HepG2 (cell line): ENCODE data around the gene C4orf33. TPM values are rescaled to one million over a fixed set of nuclear protein-coding genes. Genes with fewer than 3 reads are reported as not detected.

Experiments used
- ATAC-seq: fragments of 200-7000 bp; cut with Tn5 transposase; 3 replicates; pipeline ENCODE4 v1.9.1; 2020; ENCODE audit warnings: mild to moderate bottlenecking, moderate library complexity
- BruUV-seq: library from RNA; stranded (reverse); fragments of 400-500 nt; replicated peaks from 2 replicates; lab custom pipeline; 2021; lab: Mats Ljungman, UMichigan
- CTCF ChIA-PET: fragments of 300-600 bp; formaldehyde crosslinking; extraction: SDS; loops from one replicate; lab custom pipeline; 2021; ENCODE audit warnings: low total read pairs, inconsistent platforms, low intra/inter-chr PET ratio; lab: Yijun Ruan, JAX
- POLR2A ChIA-PET: fragments of 350-600 bp; sonication (Branson Sonifier 250); formaldehyde crosslinking; loops from one replicate; lab custom pipeline; 2020; ENCODE audit warnings: antibody characterized with exemption, inconsistent platforms; lab: Yijun Ruan, JAX
- DNase-seq: peaks from one replicate; pipeline ENCODE4 v3.0.0-alpha.2; 2015; ENCODE audit warnings: low spot score
- FAIRE-seq: peaks from 3 replicates; lab custom pipeline; 2011; peaks lifted over from hg19 to GRCh38; lab: Jason Lieb, UNC
- H2AFZ ChIP-seq: one replicate; pipeline ENCODE4 v1.6.1; 2011; ENCODE audit warnings: low read length, inconsistent platforms
- H3K27ac ChIP-seq: fragments of 300-600 bp; 3 replicates; pipeline ENCODE4 v1.8.0; 2011; ENCODE audit warnings: mixed run types, mild to moderate bottlenecking, mixed read lengths, low read length, inconsistent platforms; ENCODE audit not compliant: insufficient read depth; ENCODE audit errors: extremely low read length
- H3K27me3 ChIP-seq, 2 experiments: fragments of 200-600 bp in 1 of 2; 2 replicates in 1 of 2; 3 replicates in 1 of 2; pipeline versions ENCODE4 v1.6.0 to v1.8.0; 2011; ENCODE audit warnings: low read length in 2 of 2, mild to moderate bottlenecking in 2 of 2, moderate library complexity in 2 of 2, inconsistent platforms in 1 of 2; ENCODE audit not compliant: insufficient read depth in 2 of 2, control insufficient read depth in 1 of 2
- H3K36me3 ChIP-seq, 2 experiments: fragments of 200-600 bp in 1 of 2; replicated peaks in 1 of 2; 2 replicates in 1 of 2; 3 replicates in 1 of 2; pipeline versions ENCODE4 v1.5.1 to v1.8.0; 2011; ENCODE audit warnings: low read length in 2 of 2, inconsistent platforms in 1 of 2; ENCODE audit not compliant: insufficient read depth in 2 of 2, control insufficient read depth in 1 of 2
- H3K4me1 ChIP-seq: 2 replicates; pipeline ENCODE4 v1.5.1; 2012; ENCODE audit warnings: low read length, inconsistent platforms; ENCODE audit not compliant: insufficient read depth
- H3K4me2 ChIP-seq: 2 replicates; pipeline ENCODE4 v1.6.0; 2011; ENCODE audit warnings: low read depth, low read length, inconsistent platforms
- H3K4me3 ChIP-seq, 3 experiments: fragments of 200-600 bp in 1 of 3; sonication (generic), shearing (Covaris generic) in 1 of 3; replicated peaks in 1 of 3; 2 replicates each; pipeline ENCODE4 v1.5.1; 2011 to 2016; ENCODE audit warnings: low read length in 3 of 3, inconsistent platforms in 2 of 3, low read depth in 2 of 3, mild to moderate bottlenecking in 2 of 3, control low read depth in 1 of 3, mixed read lengths in 1 of 3; ENCODE audit not compliant: insufficient read depth in 1 of 3
- H3K79me2 ChIP-seq: one replicate; pipeline ENCODE4 v1.6.1; 2011; ENCODE audit warnings: low read length, inconsistent platforms; ENCODE audit not compliant: insufficient read depth
- H3K9ac ChIP-seq: 2 replicates; pipeline ENCODE4 v1.6.0; 2011; ENCODE audit warnings: mild to moderate bottlenecking, low read depth, low read length, inconsistent platforms; ENCODE audit not compliant: insufficient read depth
- H3K9me3 ChIP-seq: 2 replicates; pipeline ENCODE4 v1.5.1; 2012; ENCODE audit warnings: mild to moderate bottlenecking, low read length
- H4K20me1 ChIP-seq: 2 replicates; pipeline ENCODE4 v1.6.0; 2011; ENCODE audit warnings: inconsistent platforms, mild to moderate bottlenecking, low read length, moderate library complexity; ENCODE audit not compliant: insufficient read depth
- KLF16 ChIP-seq, 2 experiments: sonication (generic) in 1 of 2; formaldehyde crosslinking in 1 of 2; IDR thresholded peaks; 2 replicates each; pipeline versions ENCODE4 v1.6.1 to v1.8.0; 2016 to 2023; ENCODE audit warnings: missing genetic modification reagents in 2 of 2, missing compliant biosample characterization in 1 of 2
- NFKBIZ ChIP-seq: IDR thresholded peaks from 2 replicates; pipeline ENCODE4 v1.6.1; 2018; ENCODE audit warnings: missing genetic modification reagents, missing compliant biosample characterization
- NR1H2 ChIP-seq: sonication (generic); formaldehyde crosslinking; IDR thresholded peaks from 2 replicates; pipeline ENCODE4 v1.8.1; 2022; ENCODE audit warnings: low read depth, missing genetic modification reagents, borderline replicate concordance
- PAXIP1 ChIP-seq: sonication (generic); formaldehyde crosslinking; conservative IDR thresholded peaks from 2 replicates; pipeline ENCODE4 v1.4.0; 2020; ENCODE audit warnings: mild to moderate bottlenecking, missing genetic modification reagents, moderate library complexity
- PHF5A ChIP-seq: IDR thresholded peaks from one replicate; pipeline ENCODE4 v1.6.1; 2018; ENCODE audit warnings: low read depth, missing genetic modification reagents; ENCODE audit not compliant: unreplicated experiment
- SOX5 ChIP-seq: IDR thresholded peaks from 2 replicates; pipeline ENCODE4 v1.6.1; 2016; ENCODE audit warnings: borderline replicate concordance
- ZNF276 ChIP-seq: sonication (generic); formaldehyde crosslinking; IDR thresholded peaks from 2 replicates; pipeline ENCODE4 v1.4.0; 2020; ENCODE audit warnings: mild to moderate bottlenecking, low read depth, missing genetic modification reagents
- ZNF3 ChIP-seq: IDR thresholded peaks from 2 replicates; pipeline ENCODE4 v1.7.0; 2017; ENCODE audit warnings: inconsistent platforms
- ZNF407 ChIP-seq: sonication (generic); formaldehyde crosslinking; IDR thresholded peaks from one replicate; pipeline ENCODE4 v1.5.1; 2020; ENCODE audit warnings: mild to moderate bottlenecking, missing genetic modification reagents; ENCODE audit errors: not compliant biosample characterization
- ZNF484 ChIP-seq: sonication (generic); formaldehyde crosslinking; IDR thresholded peaks from 2 replicates; pipeline ENCODE4 v1.5.1; 2020; ENCODE audit warnings: mild to moderate bottlenecking, low read depth, missing genetic modification reagents, borderline replicate concordance
- WGBS: methylation state at CpG from one replicate; pipeline ENCODE4 v1.1.6; 2017; ENCODE audit warnings: low lambda C conversion rate; 5-methylcytosine and 5-hydroxymethylcytosine counted together
- in situ Hi-C: cut with HindIII; loops from 2 replicates; pipeline ENCODE4 v1.10.0; 2017; ENCODE audit warnings: low pct_unique_long_range_greater_than_20kb; ENCODE audit not compliant: extremely low pct_ligation_motif_present
- intact Hi-C: fragments of 100-400 bp; cut with micrococcal nuclease; formaldehyde crosslinking; loops from one replicate; pipeline ENCODE4 v1.10.0; 2022; ENCODE audit not compliant: unreplicated experiment
- polyA plus RNA-seq, 8 experiments: library from polyadenylated mRNA; depleted of rRNA in 3 of 8; stranded (reverse) in 7 of 8; unstranded in 1 of 8; fragments of >200 nt; fragmentation: Illumina TruSeq in 4 of 8; extraction: Trizol in 4 of 8; gene quantifications; 2 replicates each; pipeline versions ENCODE4 v1.2.1 to v1.2.3, GENCODE V29; 2011 to 2016; ENCODE audit warnings: low read depth in 4 of 8, missing spikeins in 1 of 8, mixed read lengths in 1 of 8; ENCODE audit not compliant: insufficient read depth in 1 of 8
- total RNA-seq, 5 experiments: library from RNA; depleted of rRNA; stranded (reverse); fragments of >200 nt; fragmentation: Illumina TruSeq; extraction: Trizol; gene quantifications; 2 replicates each; pipeline ENCODE4 v1.2.3, GENCODE V29; 2016; ENCODE audit warnings: low read depth in 1 of 5

The C4orf33 gene
- total and polyA plus RNA-seq, 2 of the 13 experiments (the other 11 are each of a cell fraction or from before 2014, with no cell fraction given) = 2.8 to 3.3 TPM

- in situ Hi-C loops = no loop called here
- H3K27me3 ChIP-seq = peaks cover 0 to 25% of the 10 kb centered on the region in 2 experiments; a peak in 2 of 5 replicates
- DNase-seq (no peak), FAIRE-seq (no peak), ATAC-seq (no peak)
- 5% methylated on average over 1 of the region's 1 CpG for WGBS
- ChIA-PET CTCF (no interaction called here), POLR2A (no interaction called here)
- no peak overlapping the region for H3K4me3 ChIP-seq
- H3K9ac ChIP-seq = no peak overlapping the region
- H3K27ac ChIP-seq = no peak overlapping the region
- H3K9me3 ChIP-seq = no peaks in the 10 kb centered on the region
- H3K36me3 ChIP-seq = no peaks in the 10 kb centered on the region
- no peak overlapping the region for H3K4me2 ChIP-seq
- H3K4me1 ChIP-seq = no peaks in the 10 kb centered on the region
- no peak overlapping the region for H2AFZ ChIP-seq
- no peaks in the 10 kb centered on the region for H3K79me2 ChIP-seq
- no peaks in the 10 kb centered on the region for H4K20me1 ChIP-seq
- intact Hi-C loops = no loop called here
- BruUV-seq = no TSS peak
- no peak for TF ChIP-seq ZNF276
- TF ChIP-seq PAXIP1 = no peak
- no peak for TF ChIP-seq NFKBIZ (CRISPR knock-in tag)
- no peak for TF ChIP-seq KLF16 (CRISPR knock-in tag; IDR thresholded peaks at IDR 0.05)
- TF ChIP-seq ZNF484 (CRISPR knock-in tag) = no peak
- no peak for TF ChIP-seq SOX5 (CRISPR knock-in tag)
- TF ChIP-seq ZNF3 (CRISPR knock-in tag) = no peak
- TF ChIP-seq NR1H2 (CRISPR knock-in tag) = no peak
- no peak for TF ChIP-seq PHF5A (CRISPR knock-in tag)
- no peak for TF ChIP-seq ZNF407
Measured at GRCh38 chr4:129149906-129150305, 54.0 kb downstream of the C4orf33 start.
